Left lung (tissue), 10 donors: Measurements from ENCODE around the gene CD300LF. TPM values are rescaled to one million over a fixed set of nuclear protein-coding genes. Genes with fewer than 3 reads are reported as not detected.

ENCODE experiments used
- ATAC-seq: fragments of 200-7000 bp; cut with Tn5 transposase; one replicate; pipeline ENCODE4 v1.9.1; 2020; ENCODE audit warnings: moderate library complexity
- DNase-seq, 4 donors: peaks; one replicate each; pipeline ENCODE4 v3.0.0-alpha.2; 2013 to 2020
- H3K27ac ChIP-seq, 2 donors: fragments of 200-600 bp; sonication (generic) in 1 of 2; one replicate each; pipeline versions ENCODE4 v1.5.0 to v1.8.0; 2020 to 2021
- H3K27me3 ChIP-seq, 2 donors: fragments of 200-600 bp; sonication (generic) in 1 of 2; one replicate each; pipeline versions ENCODE4 v1.5.0 to v1.8.0; 2020 to 2021
- H3K36me3 ChIP-seq, 2 donors: fragments of 200-600 bp; sonication (generic) in 1 of 2; one replicate each; pipeline versions ENCODE4 v1.5.0 to v1.8.0; 2020 to 2021
- H3K4me1 ChIP-seq, 2 donors: fragments of 200-600 bp; one replicate each; pipeline ENCODE4 v1.8.0; 2021
- H3K4me3 ChIP-seq, 2 donors: fragments of 200-600 bp; sonication (generic) in 1 of 2; one replicate each; pipeline versions ENCODE4 v1.5.0 to v1.8.0; 2020 to 2021; ENCODE audit warnings: mild to moderate bottlenecking in 1 of 2
- H3K9me3 ChIP-seq, 2 donors: fragments of 200-600 bp; sonication (generic) in 1 of 2; one replicate each; pipeline versions ENCODE4 v1.5.0 to v1.8.0; 2020 to 2021
- CTCF ChIP-seq, 2 donors: fragments of 200-600 bp; sonication (generic) in 1 of 2; IDR thresholded peaks; one replicate each; pipeline versions ENCODE4 v1.5.0 to v1.8.0; 2021; ENCODE audit warnings: antibody characterized with exemption in 2 of 2
- intact Hi-C, 2 donors: fragments of 100-400 bp; cut with DNase I; formaldehyde crosslinking; loops; one replicate each; pipeline versions ENCODE4 v1.11.2 to v1.14.2; 2022
- polyA plus RNA-seq, 6 donors: library from polyadenylated mRNA; unstranded; fragments of 120-200 nt; gene quantifications; one replicate each; pipeline ENCODE4 v1.2.1, GENCODE V29; 2013; ENCODE audit not compliant: insufficient read length in 6 of 6
- total RNA-seq, 2 donors: library from RNA; stranded (reverse); fragmentation: NEBNext Ultra II Directional; extraction: Animal tissue kit (Norgen Biotek cat#: 25700); gene quantifications; one replicate each; pipeline ENCODE4 v1.2.1, GENCODE V29; 2021
- donor health status: DM: no; HTN: yes; CAD: no.
- donor health status: DM: no; HTN: no; CAD: no.

Gene CD300LF
- total and polyA plus RNA-seq, 8 donors = 0.33 to 26.7 (median 0.76) TPM

- no peak overlapping the region for H3K27ac ChIP-seq
- H3K4me1 ChIP-seq = peaks cover 3 to 38% of the 10 kb centered on the region in 2 donors
- no peaks in the 10 kb centered on the region for H3K36me3 ChIP-seq
- TF ChIP-seq CTCF (IDR thresholded peaks at IDR 0.05) = no peak
- no peaks in the 10 kb centered on the region for H3K9me3 ChIP-seq
- peaks cover 0 to 33% of the 10 kb centered on the region in 2 donors for H3K27me3 ChIP-seq
- H3K4me3 ChIP-seq = no peak overlapping the region
- DNase-seq = no peak
- intact Hi-C loops = no loop called here
- ATAC-seq = peak; percentile 28
Observed at GRCh38 chr17:74682028-74682427, 30.7 kb downstream of the CD300LF start.

- Histone ChIP-seq H3K27ac (no peak overlapping the region), H3K36me3 (no peaks in the 10 kb centered on the region), H3K4me3 (no peak overlapping the region), H3K9me3 (no peaks in the 10 kb centered on the region), H3K4me1 (peaks cover 3 to 34% of the 10 kb centered on the region in 2 donors), H3K27me3 (peaks cover 0 to 26% of the 10 kb centered on the region in 2 donors)
- ATAC-seq (no peak), DNase-seq (no peak)
- intact Hi-C loops = no loop called here
- no peak for TF ChIP-seq CTCF (IDR thresholded peaks at IDR 0.05)
Observed at GRCh38 chr17:74680941-74681340, 31.8 kb downstream of the CD300LF start.

GRCh38 chr17:74680213-74680612 is 32.5 kb downstream of the CD300LF start:
- Histone ChIP-seq H3K4me3 (no peak overlapping the region), H3K36me3 (no peaks in the 10 kb centered on the region), H3K4me1 (peaks cover 3 to 34% of the 10 kb centered on the region in 2 donors), H3K9me3 (no peaks in the 10 kb centered on the region), H3K27ac (no peak overlapping the region), H3K27me3 (peaks cover 0 to 25% of the 10 kb centered on the region in 2 donors)
- ATAC-seq (no peak), DNase-seq (no peak)
- TF ChIP-seq CTCF (IDR thresholded peaks at IDR 0.05) = no peak
- intact Hi-C loops = no loop called here

- no peak overlapping the region for H3K27ac ChIP-seq
- H3K4me3 ChIP-seq = no peak overlapping the region
- peaks cover 0 to 32% of the 10 kb centered on the region in 2 donors for H3K27me3 ChIP-seq
- no peak for TF ChIP-seq CTCF (IDR thresholded peaks at IDR 0.05)
- intact Hi-C loops = no loop called here
- no peaks in the 10 kb centered on the region for H3K9me3 ChIP-seq
- ATAC-seq = no peak
- DNase-seq = peak in 2 of 4 donors; percentile 56 to 64
- no peaks in the 10 kb centered on the region for H3K36me3 ChIP-seq
- H3K4me1 ChIP-seq = peaks cover 3 to 34% of the 10 kb centered on the region in 2 donors
Observed at GRCh38 chr17:74679374-74679773, 33.3 kb downstream of the CD300LF start.

GRCh38 chr17:74678541-74678940 is 34.2 kb downstream of the CD300LF start:
- intact Hi-C loops = no loop called here
- Histone ChIP-seq H3K9me3 (no peaks in the 10 kb centered on the region), H3K4me3 (no peak overlapping the region), H3K27me3 (peaks cover 0 to 36% of the 10 kb centered on the region in 2 donors), H3K27ac (no peak overlapping the region), H3K4me1 (peaks cover 3 to 34% of the 10 kb centered on the region in 2 donors), H3K36me3 (no peaks in the 10 kb centered on the region)
- ATAC-seq = no peak
- TF ChIP-seq CTCF (IDR thresholded peaks at IDR 0.05) = no peak
- DNase-seq = no peak
